SH-SY5Y (cell line): ENCODE measurements around the gene LRRC23.

Experiments
- GATA2 ChIP-seq: IDR thresholded peaks from 2 replicates; pipeline ENCODE4 v1.6.1; 2011; ENCODE audit warnings: mild to moderate bottlenecking, low read depth, low read length
- GATA3 ChIP-seq: IDR thresholded peaks from 2 replicates; pipeline ENCODE4 v1.6.1; 2011; ENCODE audit warnings: low read depth, mild to moderate bottlenecking, low read length, moderate library complexity

- TF ChIP-seq GATA3 (no peak), GATA2 (no peak)
Measured at GRCh38 chr12:6899427-6899826, 5.2 kb upstream of the LRRC23 start.
